CD4-positive, alpha-beta memory T cell (primary cell): Measurements from ENCODE around the gene LRFN2. TPM values are rescaled to one million over a fixed set of nuclear protein-coding genes. Genes with fewer than 3 reads are reported as not detected.

Source experiments
- CTCF ChIA-PET: fragments of 350-600 bp; sonication (Branson Sonifier 250); formaldehyde crosslinking; loops from one replicate; lab custom pipeline; 2021; ENCODE audit warnings: inconsistent platforms; ENCODE audit not compliant: partially characterized antibody; lab: Charles Lee
- POLR2A ChIA-PET: fragments of 350-600 bp; sonication (Branson Sonifier 250); formaldehyde crosslinking; loops from one replicate; lab custom pipeline; 2021; ENCODE audit not compliant: partially characterized antibody; lab: Charles Lee
- DNase-seq, 5 donors: peaks; one replicate each; pipeline versions ENCODE4 v3.0.0 to v3.0.0-alpha.2; 2020 to 2022; ENCODE audit warnings: mixed read lengths in 1 of 5
- H3K27ac ChIP-seq: one replicate; pipeline ENCODE4 v1.7.0; 2013; ENCODE audit warnings: low read depth, low read length
- H3K27me3 ChIP-seq: 2 replicates; pipeline ENCODE4 v1.7.0; 2013; ENCODE audit warnings: mild to moderate bottlenecking, low read length, moderate library complexity; ENCODE audit not compliant: insufficient read depth
- H3K36me3 ChIP-seq: 2 replicates; pipeline ENCODE4 v1.7.0; 2013; ENCODE audit warnings: mild to moderate bottlenecking, low read length, moderate library complexity; ENCODE audit not compliant: insufficient read depth
- H3K4me1 ChIP-seq: 2 replicates; pipeline ENCODE4 v1.7.0; 2013; ENCODE audit warnings: mild to moderate bottlenecking, low read length, moderate library complexity; ENCODE audit not compliant: insufficient read depth
- H3K4me3 ChIP-seq, 2 donors: one replicate each; pipeline ENCODE4 v1.7.0; 2013; ENCODE audit warnings: low read length in 2 of 2, mild to moderate bottlenecking in 1 of 2
- H3K9me3 ChIP-seq, 2 donors: one replicate each; pipeline ENCODE4 v1.7.0; 2013; ENCODE audit warnings: low read length in 2 of 2, control low read depth in 1 of 2; ENCODE audit not compliant: control insufficient read depth in 1 of 2
- H3K27ac Mint-ChIP-seq, 7 donors: one replicate each; pipeline ENCODE4 v1.8.0; 2020 to 2021; ENCODE audit warnings: mixed read lengths in 7 of 7, mild to moderate bottlenecking in 6 of 7, inconsistent platforms in 3 of 7, moderate library complexity in 3 of 7
- H3K27me3 Mint-ChIP-seq, 2 donors: one replicate each; pipeline ENCODE4 v1.8.0; 2020 to 2021; ENCODE audit warnings: mixed read lengths in 2 of 2
- H3K36me3 Mint-ChIP-seq, 2 donors: one replicate each; pipeline ENCODE4 v1.8.0; 2020 to 2021; ENCODE audit warnings: mixed read lengths in 2 of 2, inconsistent platforms in 1 of 2, mild to moderate bottlenecking in 1 of 2
- H3K4me1 Mint-ChIP-seq, 4 donors: one replicate each; pipeline ENCODE4 v1.8.0; 2020 to 2021; ENCODE audit warnings: mixed read lengths in 4 of 4, mild to moderate bottlenecking in 1 of 4
- H3K4me3 Mint-ChIP-seq, 8 donors: one replicate each; pipeline ENCODE4 v1.8.0; 2020 to 2021; ENCODE audit warnings: mixed read lengths in 8 of 8, mild to moderate bottlenecking in 7 of 8, moderate library complexity in 6 of 8, inconsistent platforms in 3 of 8
- H3K9me3 Mint-ChIP-seq, 8 donors: one replicate each; pipeline ENCODE4 v1.8.0; 2020 to 2021; ENCODE audit warnings: mixed read lengths in 8 of 8, mild to moderate bottlenecking in 5 of 8, inconsistent platforms in 3 of 8, moderate library complexity in 1 of 8
- intact Hi-C: fragments of 100-400 bp; cut with micrococcal nuclease; formaldehyde crosslinking; loops from one replicate; pipeline ENCODE4 v1.15.1; 2023
- polyA plus RNA-seq, 2 donors: library from polyadenylated mRNA; unstranded; fragments of 300-500 nt; fragmentation: Illumina TruSeq; gene quantifications; one replicate each; pipeline ENCODE4 v1.2.3, GENCODE V29; 2021
- total RNA-seq, 2 experiments: library from RNA; stranded (reverse); gene quantifications; one replicate each; pipeline ENCODE4 v1.2.3, GENCODE V29; 2021

LRFN2 gene
- total and polyA plus RNA-seq, 4 experiments from 2014 or later = 0.17 TPM; not detected in 3

DNA sequence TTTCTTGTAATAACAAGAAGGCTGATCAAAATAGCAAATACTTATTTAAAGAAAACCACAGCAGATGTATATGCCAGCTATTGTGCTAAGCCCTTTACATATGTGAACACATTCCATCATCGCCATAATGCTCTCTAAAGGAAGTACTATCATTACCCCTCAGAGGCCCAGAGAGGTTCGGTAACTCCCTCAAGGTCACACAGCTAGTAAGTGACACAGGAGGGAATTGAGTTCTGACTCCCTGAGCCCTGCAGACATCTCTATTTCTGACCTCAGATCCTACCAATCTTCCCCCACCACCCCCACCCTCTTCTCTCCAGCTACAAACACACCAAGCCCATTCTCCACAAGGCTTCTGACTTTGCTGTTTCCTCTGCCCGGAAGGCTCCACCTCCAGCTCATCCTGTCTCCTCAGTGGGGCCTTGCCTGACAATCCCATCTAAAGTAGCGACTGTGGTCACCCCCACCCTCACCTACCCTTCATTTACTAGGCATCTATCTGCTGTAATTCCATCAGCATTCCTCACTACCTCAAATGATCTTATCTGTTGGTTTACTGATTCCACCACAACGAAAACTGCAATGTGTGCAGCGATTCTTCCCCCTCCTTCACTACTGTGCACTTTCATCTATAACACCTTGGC lies 234.5 kb downstream of the LRFN2 start:
- Histone ChIP-seq H3K27ac (no peak overlapping the region), H3K27me3 (no peaks in the 10 kb centered on the region), H3K4me1 (no peaks in the 10 kb centered on the region), H3K36me3 (no peaks in the 10 kb centered on the region), H3K4me3 (no peak overlapping the region), H3K9me3 (no peaks in the 10 kb centered on the region)
- intact Hi-C loops = no loop called here
- CTCF ChIA-PET = no interaction called here
- Mint-ChIP-seq H3K36me3 (no peaks in the 10 kb centered on the region), H3K4me3 (no peak overlapping the region), H3K9me3 (no peaks in the 10 kb centered on the region), H3K4me1 (no peaks in the 10 kb centered on the region), H3K27ac (no peak overlapping the region), H3K27me3 (peaks cover 0 to 3% of the 10 kb centered on the region in 2 donors)
- DNase-seq = no peak
- POLR2A ChIA-PET = no interaction called here

DNA sequence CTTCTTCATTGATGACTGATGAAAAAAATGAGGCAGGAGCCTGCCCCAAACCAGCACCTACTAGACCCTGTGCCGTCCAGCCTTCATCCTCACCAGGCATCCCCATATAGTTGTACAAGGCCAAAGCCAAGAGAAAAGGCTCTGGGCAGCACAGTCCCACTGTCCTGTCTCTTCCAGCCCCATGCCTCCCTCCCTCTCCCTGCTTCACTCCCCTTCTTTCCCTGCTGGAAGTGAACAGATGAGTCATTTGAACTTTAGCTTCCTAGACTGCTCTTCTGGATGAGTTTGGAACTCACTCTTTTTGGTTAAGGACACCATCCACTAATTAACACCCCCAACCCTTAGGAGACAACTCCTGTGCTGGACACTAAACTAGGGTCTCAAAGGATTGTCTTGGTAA lies 235.2 kb downstream of the LRFN2 start:
- no peak overlapping the region for H3K4me3 Mint-ChIP-seq
- Histone ChIP-seq H3K9me3 (no peaks in the 10 kb centered on the region), H3K27me3 (no peaks in the 10 kb centered on the region), H3K27ac (no peak overlapping the region), H3K4me3 (no peak overlapping the region), H3K4me1 (no peaks in the 10 kb centered on the region), H3K36me3 (no peaks in the 10 kb centered on the region)
- H3K9me3 Mint-ChIP-seq = no peaks in the 10 kb centered on the region
- no peak overlapping the region for H3K27ac Mint-ChIP-seq
- no peak for DNase-seq
- POLR2A ChIA-PET = no interaction called here
- H3K36me3 Mint-ChIP-seq = no peaks in the 10 kb centered on the region
- intact Hi-C loops = no loop called here
- CTCF ChIA-PET = no interaction called here
- H3K27me3 Mint-ChIP-seq = peaks cover 0 to 4% of the 10 kb centered on the region in 2 donors
- no peaks in the 10 kb centered on the region for H3K4me1 Mint-ChIP-seq

GRCh38 chr6:40350747-40351217 lies 236.4 kb downstream of the LRFN2 start:
- POLR2A ChIA-PET = no interaction called here
- intact Hi-C loops = no loop called here
- DNase-seq = no peak

DNA sequence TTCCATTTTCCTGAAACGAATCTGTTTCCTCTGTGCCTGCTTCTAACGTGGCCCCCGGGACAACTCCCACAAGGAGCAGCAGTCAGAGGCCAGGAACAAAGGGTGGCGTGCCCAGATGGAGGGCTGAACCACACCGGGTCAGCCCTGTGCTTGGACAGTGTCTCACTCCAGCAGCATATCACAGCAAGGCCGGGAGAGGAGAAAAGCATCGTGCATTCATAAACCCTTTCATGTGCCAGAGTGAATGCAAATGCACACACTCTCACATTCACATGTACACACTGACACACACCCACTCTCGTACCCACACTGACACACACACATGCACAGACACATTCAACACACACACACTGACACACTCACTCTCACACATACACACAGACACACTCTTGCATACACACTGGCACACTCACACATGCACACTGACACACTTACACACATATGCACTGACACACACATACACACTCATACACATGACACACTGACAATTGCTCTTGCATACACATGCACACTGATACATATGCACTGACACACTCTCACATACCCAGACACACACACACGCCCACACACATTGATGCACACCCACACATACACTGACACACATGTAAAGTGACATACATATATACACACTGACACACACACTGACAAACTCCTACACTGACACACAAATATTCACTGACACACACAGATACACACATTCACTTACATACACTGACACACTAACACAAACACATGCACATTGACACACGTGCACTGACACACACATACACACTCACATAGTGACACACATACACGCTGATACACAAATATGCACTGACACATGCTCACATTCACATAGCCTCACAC lies 237.0 kb downstream of the LRFN2 start:
- H3K4me1 Mint-ChIP-seq = no peaks in the 10 kb centered on the region
- H3K9me3 ChIP-seq = no peaks in the 10 kb centered on the region
- ChIA-PET POLR2A (no interaction called here), CTCF (no interaction called here)
- H3K27ac ChIP-seq = no peak overlapping the region
- no peak overlapping the region for H3K4me3 Mint-ChIP-seq
- no peaks in the 10 kb centered on the region for H3K36me3 Mint-ChIP-seq
- H3K27me3 Mint-ChIP-seq = peaks cover 0 to 5% of the 10 kb centered on the region in 2 donors
- no peak overlapping the region for H3K27ac Mint-ChIP-seq
- H3K9me3 Mint-ChIP-seq = peaks cover 0 to 2% (median 0%) of the 10 kb centered on the region in 8 donors
- H3K4me3 ChIP-seq = no peak overlapping the region
- no peaks in the 10 kb centered on the region for H3K4me1 ChIP-seq
- intact Hi-C loops = no loop called here
- H3K27me3 ChIP-seq = no peaks in the 10 kb centered on the region
- DNase-seq = no peak
- no peaks in the 10 kb centered on the region for H3K36me3 ChIP-seq

More at GRCh38 chr6:40350747-40351217, 236.4 kb downstream of the LRFN2 start:
- CTCF ChIA-PET = no interaction called here
- H3K9me3 ChIP-seq = no peaks in the 10 kb centered on the region
- H3K4me1 ChIP-seq = no peaks in the 10 kb centered on the region
- no peak overlapping the region for H3K27ac ChIP-seq
- H3K9me3 Mint-ChIP-seq = peaks cover 0 to 2% (median 0%) of the 10 kb centered on the region in 8 donors
- H3K36me3 Mint-ChIP-seq = no peaks in the 10 kb centered on the region
- H3K27ac Mint-ChIP-seq = no peak overlapping the region
- no peaks in the 10 kb centered on the region for H3K27me3 ChIP-seq
- H3K4me3 ChIP-seq = no peak overlapping the region
- H3K36me3 ChIP-seq = no peaks in the 10 kb centered on the region
- no peaks in the 10 kb centered on the region for H3K4me1 Mint-ChIP-seq
- peaks cover 0 to 5% of the 10 kb centered on the region in 2 donors for H3K27me3 Mint-ChIP-seq
- no peak overlapping the region for H3K4me3 Mint-ChIP-seq

- H3K36me3 Mint-ChIP-seq = no peaks in the 10 kb centered on the region
- POLR2A ChIA-PET = no interaction called here
- no peaks in the 10 kb centered on the region for H3K27me3 ChIP-seq
- H3K27ac Mint-ChIP-seq = no peak overlapping the region
- DNase-seq = no peak
- CTCF ChIA-PET = no interaction called here
- H3K9me3 ChIP-seq = no peaks in the 10 kb centered on the region
- H3K4me3 Mint-ChIP-seq = no peak overlapping the region
- H3K9me3 Mint-ChIP-seq = peaks cover 0 to 2% (median 0%) of the 10 kb centered on the region in 8 donors
- peaks cover 0 to 5% of the 10 kb centered on the region in 2 donors for H3K27me3 Mint-ChIP-seq
- no peak overlapping the region for H3K27ac ChIP-seq
- intact Hi-C loops = no loop called here
- no peaks in the 10 kb centered on the region for H3K4me1 Mint-ChIP-seq
- H3K36me3 ChIP-seq = no peaks in the 10 kb centered on the region
- H3K4me1 ChIP-seq = no peaks in the 10 kb centered on the region
- H3K4me3 ChIP-seq = no peak overlapping the region
Observed at GRCh38 chr6:40349123-40349900, 237.9 kb downstream of the LRFN2 start.

GRCh38 chr6:40348591-40348990 lies 238.6 kb downstream of the LRFN2 start:
- H3K27me3 Mint-ChIP-seq = peaks cover 2 to 5% of the 10 kb centered on the region in 2 donors
- Histone ChIP-seq H3K9me3 (no peaks in the 10 kb centered on the region), H3K4me1 (no peaks in the 10 kb centered on the region), H3K27ac (no peak overlapping the region), H3K4me3 (no peak overlapping the region), H3K36me3 (no peaks in the 10 kb centered on the region), H3K27me3 (no peaks in the 10 kb centered on the region)
- peaks cover 0 to 2% (median 0%) of the 10 kb centered on the region in 8 donors for H3K9me3 Mint-ChIP-seq
- H3K27ac Mint-ChIP-seq = no peak overlapping the region
- intact Hi-C loops = no loop called here
- no peaks in the 10 kb centered on the region for H3K4me1 Mint-ChIP-seq
- no peak overlapping the region for H3K4me3 Mint-ChIP-seq
- ChIA-PET POLR2A (no interaction called here), CTCF (no interaction called here)
- H3K36me3 Mint-ChIP-seq = no peaks in the 10 kb centered on the region
- no peak for DNase-seq

DNA sequence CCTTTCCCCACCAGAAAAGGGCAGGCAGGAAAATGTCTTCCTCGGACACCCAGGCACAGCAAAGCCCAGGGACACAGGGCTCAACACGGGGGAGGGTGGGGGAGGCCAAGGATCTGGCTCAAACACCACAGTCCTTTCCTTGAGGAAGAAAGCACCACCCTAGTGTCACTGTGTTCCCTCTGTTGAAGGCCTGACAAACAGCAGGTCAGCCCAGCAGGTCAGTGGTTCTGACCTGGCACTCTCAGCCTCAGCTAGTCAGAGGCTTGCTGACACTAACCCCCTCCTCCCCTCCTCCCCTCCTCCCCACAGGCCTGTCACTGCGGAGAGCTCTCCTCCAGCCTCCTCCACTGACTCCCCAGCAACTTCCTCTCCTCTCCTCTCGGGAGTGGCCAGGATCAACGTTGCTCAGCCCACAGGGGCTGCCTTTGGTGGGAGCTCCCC lies 239.6 kb downstream of the LRFN2 start:
- no peak for DNase-seq
- no peaks in the 10 kb centered on the region for H3K36me3 ChIP-seq
- Mint-ChIP-seq H3K4me3 (no peak overlapping the region), H3K27ac (no peak overlapping the region), H3K4me1 (no peaks in the 10 kb centered on the region), H3K36me3 (no peaks in the 10 kb centered on the region), H3K9me3 (peaks cover 0 to 2% (median 0%) of the 10 kb centered on the region in 8 donors), H3K27me3 (peaks cover 2 to 5% of the 10 kb centered on the region in 2 donors)
- no peak overlapping the region for H3K4me3 ChIP-seq
- H3K9me3 ChIP-seq = no peaks in the 10 kb centered on the region
- no peak overlapping the region for H3K27ac ChIP-seq
- H3K4me1 ChIP-seq = no peaks in the 10 kb centered on the region
- intact Hi-C loops = no loop called here
- ChIA-PET POLR2A (no interaction called here), CTCF (no interaction called here)
- no peaks in the 10 kb centered on the region for H3K27me3 ChIP-seq
